SKM-1 (cell line): ENCODE data around the gene CASKIN2.

ENCODE experiments used
- DNase-seq: peaks from one replicate; lab custom pipeline; 2025; ENCODE audit not compliant: unreplicated experiment; lab: John Stamatoyannopoulos, UW

Gene CASKIN2

DNA sequence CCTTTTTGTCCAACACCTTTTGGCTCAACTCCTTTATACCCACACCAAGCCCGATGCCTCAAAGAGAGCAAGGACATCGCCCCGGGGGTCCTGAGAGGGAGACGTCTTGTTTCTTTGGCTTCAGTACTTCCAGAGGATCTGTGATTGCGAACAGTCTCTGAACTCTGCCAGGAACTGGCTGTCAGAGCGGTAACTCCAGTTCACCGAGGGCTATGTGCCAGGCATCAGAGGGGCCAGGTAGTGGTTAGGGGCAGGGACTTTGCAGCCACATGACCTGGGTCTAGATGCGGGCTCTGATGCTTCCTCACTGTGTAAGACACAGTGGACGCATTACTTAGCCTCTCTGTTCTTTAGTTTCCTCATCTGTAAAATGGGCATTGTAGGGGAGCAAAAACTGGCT lies 31.8 kb upstream of the CASKIN2 start:
- no peak for DNase-seq

DNA sequence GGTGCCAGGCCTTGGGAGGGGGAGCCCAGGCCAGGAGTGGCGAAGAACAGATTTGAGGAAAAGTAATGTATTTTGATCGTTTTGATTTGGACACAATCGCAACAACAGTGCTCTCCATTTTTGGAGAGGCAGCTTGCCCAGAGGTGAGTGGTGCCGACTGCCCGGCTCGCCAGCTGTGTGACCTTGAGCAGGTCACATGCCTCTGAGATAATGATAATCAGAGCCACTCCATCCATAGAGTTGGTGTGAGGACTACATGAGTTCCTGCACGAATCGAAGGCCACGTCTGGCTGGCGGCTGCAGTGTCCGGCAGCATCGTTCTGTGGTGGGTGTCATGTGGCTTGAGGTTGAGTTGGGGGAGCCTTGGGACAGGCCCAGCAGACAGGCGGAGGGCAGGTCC lies 30.8 kb upstream of the CASKIN2 start:
- DNase-seq: no peak

DNA sequence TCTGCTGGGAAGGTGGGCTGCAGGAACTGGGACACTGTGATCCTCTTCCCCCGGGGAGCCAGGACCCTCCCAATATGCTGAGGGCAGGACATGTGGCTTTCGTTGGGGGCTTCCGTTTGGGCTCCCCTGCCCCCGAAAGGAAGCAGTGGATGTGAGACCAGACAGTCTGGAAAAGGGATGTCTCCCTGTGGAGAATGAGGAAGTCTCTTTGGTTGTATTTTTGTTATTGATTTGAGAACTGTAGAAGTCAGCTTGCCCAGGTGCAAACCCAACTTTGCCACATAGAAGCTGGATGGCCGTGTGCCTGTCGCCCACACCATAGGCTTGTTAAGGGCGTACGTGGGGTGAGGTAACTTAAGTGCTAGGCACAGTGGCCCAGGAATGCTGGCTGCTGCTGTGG lies 28.9 kb upstream of the CASKIN2 start:
- DNase-seq: no peak

DNA sequence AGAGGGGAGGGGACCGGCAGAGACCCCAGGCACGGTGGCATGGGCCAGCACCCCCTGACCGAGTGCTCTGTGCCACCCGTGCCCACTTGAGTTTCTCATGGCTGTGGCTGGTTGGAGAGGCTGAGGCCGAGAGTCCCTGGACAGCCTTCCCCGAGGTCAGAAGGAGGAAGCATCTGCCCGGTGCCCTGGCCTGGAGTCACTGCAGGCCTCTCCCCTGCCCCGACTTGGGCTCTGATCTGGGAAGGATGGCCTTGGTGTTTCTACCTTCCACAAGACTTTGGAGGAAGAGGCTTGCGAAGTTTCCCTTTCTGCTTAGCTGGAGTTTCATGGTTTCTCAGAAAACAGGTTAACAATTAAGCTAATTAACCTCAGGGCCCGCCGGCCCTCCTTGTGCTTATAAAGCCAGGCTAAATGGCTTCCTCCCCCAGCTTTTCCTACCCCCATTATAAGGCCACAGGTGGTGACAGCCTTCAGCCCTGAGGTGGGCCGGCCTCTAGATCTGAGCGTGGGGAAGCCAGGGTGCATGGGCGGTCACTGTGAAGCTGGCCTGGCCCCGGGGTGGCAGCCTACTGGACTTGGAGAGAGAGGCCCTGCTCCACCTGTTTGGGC lies 27.5 kb upstream of the CASKIN2 start:
- DNase-seq: no peak

DNA sequence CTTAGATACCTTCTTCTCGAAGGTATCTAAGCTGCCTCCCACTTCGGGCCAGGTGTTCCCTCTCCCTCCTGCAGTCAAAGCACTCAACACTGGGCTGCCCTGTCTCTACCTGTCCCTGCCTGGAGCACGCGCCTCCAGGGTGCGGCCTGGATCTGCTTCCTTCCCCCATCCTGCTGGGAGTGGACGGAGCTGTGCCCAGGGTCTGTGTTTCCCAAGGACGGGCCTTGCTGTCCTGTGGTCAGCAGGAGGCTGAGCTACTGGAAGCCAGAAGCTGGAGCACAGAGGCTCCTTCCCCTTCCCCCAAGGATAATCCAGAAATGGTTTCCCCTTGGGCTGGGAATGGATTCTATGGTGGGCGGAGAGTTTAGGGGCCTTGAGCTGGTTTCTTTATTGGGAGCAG lies 26.9 kb upstream of the CASKIN2 start:
- no peak for DNase-seq

DNA sequence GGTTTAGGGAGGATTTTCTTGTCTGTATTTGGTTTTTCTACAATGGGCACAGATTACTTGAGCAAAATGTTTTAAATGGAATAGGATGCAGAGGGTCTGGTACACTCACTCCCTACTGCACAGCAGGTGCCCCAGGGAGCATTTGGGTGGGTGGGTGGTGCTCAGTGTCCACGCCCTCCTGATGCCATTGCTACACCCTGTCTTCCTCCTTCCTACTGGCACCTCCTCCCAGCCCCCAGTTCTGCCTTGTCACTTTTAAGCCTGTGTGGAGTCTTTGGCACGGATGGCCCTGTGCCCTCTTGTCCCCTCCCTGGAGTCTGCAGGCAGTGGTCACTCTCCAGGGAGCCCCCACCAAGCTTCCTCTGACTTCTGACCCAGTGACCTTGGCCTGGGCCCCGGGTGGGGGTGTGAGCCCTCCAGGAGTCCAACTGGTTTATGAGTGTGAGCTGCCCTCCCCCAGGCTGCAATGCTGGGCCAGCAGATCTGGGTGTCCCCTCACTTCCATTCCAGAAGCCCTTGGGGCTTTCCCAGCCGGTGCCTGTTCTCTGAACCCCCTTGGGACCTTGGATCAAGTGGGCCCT lies 25.7 kb upstream of the CASKIN2 start:
- DNase-seq: no peak

DNA sequence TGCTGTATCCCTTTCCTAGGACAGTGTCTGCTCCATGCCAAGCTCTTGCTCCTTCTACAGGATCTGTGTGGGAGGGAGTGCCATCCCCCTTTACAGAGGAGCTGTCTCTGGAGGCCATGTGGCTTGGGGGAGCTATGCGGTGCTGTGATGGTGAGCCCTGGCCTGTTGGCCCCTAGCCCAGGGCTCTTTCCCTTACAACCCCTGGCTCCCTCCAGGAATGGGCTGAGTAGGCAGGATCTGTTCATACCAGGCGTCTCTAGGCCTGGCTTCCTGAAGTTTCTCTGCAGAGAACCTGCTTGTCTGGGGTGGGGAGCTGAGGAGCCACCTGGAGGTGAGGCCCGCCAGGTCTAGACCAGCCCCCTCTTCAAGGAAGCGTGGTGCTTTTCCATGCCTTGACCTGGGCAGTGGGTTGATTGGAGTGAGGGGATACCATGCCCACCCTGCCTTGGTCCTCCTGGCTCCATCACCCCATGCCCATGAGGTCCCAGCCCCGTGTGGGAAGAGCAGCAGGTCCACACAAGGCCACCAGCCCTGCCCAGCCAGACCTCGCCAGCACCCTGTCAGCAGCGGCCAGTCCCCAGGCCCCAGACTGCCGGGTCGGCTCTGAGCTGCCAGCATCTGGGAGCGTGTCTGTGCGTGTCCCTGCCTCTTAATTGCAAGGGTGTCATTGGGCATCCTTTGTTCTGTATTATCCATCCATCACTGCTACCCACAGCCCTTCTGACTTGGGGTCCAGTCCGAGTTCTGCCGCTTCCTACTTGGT lies 24.8 kb upstream of the CASKIN2 start:
- no peak for DNase-seq

DNA sequence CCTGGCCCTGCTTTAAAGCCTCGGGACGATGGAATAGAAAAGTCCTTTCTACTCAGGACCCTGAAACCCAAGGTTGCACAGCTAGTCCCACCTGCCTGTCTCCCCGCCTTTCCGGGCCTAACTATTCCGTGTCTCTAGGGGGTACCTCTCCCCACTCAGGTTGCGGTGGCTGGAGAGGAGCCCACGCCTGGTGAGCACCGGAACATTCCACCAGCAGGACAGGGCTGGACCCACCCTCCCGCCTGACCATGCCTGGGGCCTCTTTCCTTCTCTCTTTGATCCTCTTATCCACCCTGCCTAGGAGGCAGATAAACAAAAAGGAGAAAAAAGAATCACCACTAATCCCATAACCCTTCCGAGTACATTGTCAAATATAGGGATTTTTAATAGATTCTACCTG lies 21.0 kb upstream of the CASKIN2 start:
- DNase-seq: no peak

DNA sequence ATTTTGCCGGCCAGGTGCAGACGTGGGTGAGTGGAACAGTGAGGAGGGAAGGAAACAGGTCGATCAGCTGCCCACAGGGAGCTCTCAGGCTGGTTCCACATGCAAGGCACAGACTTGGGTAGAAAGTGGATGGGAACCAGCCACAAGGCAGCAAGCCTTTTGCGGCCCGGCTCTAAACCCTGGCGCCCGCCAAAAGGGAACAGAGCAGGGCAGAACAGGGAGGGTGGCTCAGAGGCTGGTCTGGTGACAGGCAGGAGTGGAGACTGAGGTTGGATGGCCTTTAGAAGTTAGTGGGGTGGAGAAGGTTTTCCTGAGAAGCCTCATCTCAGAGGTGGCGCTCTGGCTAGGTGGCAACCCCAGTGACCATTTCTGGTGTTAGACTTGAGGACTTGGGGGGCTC lies 20.5 kb upstream of the CASKIN2 start:
- no peak for DNase-seq

DNA sequence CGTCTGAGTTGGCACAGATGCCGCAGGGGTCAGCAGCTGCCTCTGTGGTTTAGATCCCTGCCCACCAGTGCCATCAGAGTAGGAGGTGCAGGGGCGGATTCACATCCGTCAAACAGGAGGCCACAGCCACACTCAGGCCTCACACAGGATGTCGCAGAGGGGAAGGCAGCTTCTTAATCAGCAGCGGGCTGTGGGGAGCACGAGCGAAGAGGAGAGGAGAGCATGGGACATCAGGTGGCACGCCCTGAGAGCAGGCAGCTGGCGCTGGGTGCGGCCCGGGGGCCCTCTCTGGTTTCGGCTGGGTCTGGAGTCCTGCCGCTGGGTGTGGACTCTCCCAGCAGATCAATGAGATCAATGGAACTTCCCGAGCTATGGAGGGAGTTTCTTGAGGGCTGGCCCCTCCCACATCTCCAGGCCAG lies 19.8 kb upstream of the CASKIN2 start:
- DNase-seq: no peak

DNA sequence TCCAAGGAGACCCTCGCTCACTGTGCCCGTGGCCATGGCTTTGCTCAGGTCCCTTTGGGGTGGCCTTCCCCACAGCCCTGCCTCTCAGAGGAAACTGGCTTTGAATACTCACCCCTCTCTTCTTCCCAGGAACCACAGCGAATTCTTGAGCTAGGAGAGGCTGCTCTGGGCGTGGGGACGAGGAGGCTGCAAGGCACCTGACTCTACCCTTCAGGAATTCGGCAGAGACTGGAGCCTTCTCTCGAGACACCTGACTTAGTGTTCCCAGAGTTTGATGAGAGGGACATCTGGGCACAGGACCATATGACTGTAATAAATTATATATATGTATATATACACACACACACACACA lies 16.4 kb upstream of the CASKIN2 start:
- no peak for DNase-seq

DNA sequence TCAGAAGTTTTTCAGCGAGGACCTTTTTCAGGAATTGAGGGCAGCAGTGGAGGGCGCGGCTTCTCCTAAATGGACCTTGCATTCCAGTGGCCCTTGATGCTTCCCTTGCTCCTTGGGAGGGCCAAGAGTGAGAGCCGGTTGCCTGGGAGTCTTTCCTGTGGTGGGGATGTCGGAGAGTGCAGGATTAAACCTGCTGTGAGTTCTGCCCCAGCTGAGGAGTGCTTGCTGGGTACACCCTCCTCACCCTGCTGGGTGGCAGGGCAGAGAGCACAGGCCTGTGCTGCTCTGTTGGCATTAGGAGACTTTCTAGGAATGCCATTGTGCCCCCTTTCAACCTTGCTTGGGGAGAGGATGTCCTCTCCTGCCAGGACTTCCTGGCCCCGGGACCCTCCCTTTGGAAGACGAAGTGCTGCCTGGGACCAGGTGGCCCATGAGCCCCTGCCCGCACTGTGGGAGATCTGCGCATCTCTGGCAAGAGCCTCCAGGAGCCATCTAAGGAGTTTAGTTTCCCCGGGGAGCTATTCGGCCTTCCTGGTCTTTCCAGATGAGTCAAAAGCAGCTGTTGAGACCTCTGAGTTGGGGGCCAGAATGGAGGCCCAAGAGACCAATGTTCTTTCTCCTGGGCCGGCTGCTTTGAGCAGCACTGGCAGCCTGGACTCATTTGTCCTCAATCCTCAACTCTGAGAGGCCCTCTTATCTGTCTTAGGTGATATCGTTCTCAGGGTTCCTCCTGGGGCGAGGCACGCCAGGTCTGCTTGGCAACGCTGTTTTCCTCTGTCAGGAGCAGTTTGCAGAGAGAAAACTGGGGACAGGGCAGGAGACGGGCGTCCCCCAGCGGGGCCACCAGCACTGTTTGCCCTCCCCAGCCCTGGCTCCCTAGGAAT lies 15.7 kb upstream of the CASKIN2 start:
- no peak for DNase-seq

DNA sequence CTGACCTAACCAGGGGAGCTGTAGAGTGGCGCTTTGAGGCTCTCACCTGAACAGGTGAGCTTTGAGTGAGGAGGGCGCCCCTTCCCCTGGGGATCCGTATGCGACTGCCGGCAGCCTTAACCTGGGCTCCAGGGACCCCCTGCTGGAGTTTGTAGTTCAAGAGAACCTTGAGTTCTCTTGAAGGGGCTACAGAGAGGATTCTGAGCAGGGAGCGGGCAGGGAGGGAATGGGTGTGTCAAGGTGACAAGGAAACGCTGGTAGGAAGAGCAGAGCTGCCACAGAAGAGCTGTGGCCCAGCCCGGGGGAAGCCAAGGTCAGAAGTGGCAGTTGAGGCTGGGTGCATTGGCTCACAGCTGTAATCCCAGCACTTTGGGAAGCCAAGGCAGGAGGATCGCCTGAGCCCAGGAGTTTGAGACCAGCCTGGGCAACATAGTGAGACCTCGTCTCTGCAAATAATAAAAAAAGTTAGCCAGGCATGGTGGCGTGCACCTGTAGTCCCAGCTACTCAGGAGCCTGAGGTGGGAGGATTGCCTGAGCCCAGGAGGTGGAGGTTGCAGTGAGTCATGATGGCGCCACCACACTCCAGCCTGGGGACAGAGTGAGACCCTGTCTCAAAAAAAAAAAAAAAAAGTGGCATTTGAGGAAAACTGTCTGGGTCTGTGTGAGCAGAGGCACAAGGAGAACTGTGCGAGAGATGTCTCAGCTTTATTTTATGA lies 11.4 kb upstream of the CASKIN2 start:
- no peak for DNase-seq

DNA sequence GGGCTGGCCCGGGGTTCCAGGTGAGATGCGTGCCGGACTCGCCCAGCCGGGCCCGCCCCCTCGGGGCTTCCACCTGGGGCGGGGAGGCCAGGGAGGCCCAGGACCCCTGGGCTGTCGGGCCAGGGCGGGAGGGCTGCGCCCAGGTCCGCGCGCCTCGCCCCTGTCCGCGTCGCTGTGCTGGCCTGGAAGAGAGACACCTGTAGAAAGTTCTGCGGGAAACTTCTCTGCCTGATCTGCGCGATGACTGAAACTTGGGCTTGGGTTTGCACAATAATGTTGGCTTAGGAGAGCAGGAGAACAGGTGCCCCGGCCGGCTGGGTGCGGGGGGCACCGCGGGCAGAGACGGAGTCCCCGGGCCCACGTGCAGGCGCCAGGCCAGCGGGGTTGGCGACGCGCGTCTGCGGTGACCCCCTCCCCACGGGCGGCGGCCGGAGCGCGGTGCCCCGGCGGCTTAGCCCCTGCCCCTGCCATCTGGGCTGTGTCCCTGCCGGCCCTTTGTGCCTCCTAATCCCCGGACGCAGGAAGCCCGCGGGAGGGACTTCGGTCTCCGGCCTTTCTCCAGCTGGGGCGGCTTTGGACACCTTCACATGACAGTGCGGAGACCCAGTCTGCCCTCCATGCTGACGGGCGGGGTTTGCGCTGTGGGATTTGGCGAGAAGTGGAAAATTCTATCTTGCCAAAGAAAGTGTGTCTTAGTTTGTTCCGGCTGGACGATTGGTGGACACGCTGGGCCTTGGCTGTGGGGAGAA lies 10.6 kb upstream of the CASKIN2 start:
- no peak for DNase-seq

DNA sequence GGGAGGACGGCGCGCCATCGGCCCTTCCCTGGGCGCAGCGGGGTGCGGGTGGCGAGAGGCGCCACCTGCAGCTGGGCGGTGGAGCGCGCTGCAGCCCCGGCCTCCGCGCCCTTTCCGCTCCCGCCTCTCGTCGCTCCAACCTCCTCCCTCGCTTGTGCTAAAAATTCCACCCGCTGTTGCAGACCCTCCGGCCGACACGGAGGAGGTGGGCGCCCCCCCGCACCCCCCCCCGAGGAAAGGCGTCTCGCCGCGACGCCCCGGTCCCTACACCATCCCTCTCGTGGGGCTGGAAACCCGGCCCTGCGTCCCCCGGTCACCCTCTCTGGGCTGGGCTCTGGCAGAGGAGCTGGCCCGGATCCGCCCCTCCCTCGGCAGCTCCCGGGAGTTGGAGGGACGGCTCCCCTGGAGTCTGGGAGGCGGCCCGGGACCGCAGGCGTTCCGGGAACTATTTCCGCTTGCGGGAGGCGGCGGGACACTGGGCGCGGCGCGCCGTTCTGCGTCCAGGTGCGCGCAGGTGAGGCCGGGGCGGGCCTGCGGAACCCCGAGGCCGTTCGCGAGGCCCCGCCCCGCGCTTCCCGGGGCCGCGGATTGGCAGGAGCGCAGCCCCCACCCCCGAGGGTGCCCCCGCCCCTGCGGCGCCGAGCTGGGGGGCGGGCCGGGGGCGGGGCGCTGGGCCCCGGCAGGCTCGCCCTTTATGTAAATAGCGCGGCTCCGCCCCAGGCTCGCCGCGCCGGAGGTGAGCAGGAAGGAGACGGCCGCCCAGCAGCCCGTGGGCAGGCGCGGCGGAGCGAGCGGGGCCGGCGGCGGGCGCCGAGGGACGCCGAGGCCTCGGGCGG lies 9.9 kb upstream of the CASKIN2 start, which contains the start of gene LLGL2:
Gene LLGL2, plus strand, starts transcription at position 728 of the 836 bp plus-strand sequence. CDS start 17,730 bp downstream, outside the sequence.
- DNase-seq: no peak

DNA sequence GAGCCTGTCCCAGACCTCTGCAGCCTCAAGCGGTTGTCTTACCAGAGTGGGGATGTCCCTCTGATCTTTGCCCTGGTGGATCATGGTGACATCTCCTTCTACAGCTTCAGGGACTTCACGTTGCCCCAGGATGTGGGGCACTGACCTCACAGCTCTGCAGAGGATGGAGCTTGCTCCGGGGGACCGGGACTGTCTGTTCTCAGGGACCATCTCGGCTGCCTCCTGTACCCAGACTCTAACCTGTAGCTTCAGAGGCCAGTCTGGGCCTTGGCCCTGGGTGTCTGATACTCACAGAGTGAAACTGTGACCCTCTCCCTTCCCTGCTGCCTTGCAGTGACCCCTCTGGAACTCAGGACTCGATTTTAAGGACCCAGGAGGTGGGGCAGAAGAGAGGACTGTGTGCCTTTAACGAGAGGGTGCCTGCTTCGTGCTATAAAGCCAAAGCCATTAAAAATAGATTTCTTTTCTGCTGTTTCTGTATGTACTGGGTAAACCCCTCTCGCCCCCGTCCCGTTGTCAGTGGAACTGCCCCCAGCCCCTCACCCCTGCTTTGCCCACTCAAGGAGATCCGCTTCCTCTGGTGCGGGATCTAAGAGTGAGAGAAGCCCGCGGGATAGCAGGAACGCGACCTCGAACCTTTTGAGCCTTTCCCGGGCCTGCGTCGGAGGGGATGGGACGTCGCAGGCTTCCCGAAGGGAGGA lies 9.1 kb upstream of the CASKIN2 start:
- DNase-seq: no peak

DNA sequence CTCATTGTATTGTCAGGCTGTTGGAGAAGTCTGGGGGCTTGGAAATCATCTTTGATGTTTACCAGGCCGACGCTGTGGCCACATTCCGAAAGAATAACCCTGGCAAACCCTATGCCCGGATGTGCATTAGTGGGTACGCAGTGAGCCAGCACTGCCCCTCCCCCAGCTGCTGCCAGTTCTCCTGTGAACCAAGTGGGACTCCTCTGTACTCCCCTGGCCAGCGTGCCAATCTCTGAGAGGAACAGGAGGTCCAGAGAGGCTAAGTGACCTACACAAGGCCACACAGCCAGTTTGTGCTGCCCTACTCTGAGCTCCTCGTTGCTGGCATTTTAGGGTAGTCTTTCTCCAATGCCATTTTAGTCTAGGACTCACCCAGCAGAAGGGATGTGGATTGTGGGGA lies 8.3 kb upstream of the CASKIN2 start:
- DNase-seq: no peak

DNA sequence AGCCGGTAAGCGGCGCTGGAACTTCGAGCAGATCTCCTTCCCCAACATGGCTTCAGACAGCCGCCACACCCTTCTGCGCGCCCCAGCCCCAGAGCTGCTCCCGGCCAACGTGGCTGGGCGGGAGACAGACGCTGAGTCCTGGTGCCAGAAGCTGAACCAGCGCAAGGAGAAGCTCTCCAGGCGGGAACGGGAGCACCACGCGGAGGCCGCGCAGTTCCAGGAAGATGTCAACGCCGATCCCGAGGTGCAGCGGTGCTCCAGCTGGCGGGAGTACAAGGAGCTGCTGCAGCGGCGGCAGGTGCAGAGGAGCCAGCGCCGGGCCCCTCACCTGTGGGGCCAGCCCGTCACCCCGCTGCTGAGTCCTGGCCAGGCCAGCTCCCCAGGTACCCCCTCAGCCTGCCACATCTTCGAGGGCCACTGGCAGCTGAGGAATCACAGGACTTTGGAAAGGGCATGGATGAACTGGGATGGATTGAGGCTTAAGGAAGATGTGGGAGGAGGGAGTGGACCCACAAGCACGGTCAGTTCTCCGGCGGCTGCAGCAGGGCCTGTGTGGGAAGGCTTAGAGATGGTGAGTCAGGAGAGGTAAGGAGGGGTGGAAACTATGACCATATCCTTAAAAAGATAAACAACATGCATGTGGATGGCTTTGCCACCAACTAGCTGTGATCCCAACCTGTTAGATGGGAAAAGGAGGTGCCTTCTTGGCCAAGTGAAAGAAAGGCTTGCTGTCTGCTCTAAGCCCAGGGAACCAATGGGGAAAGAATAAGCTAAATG lies 6.8 kb upstream of the CASKIN2 start:
- DNase-seq: no peak
